ENCODE data around the gene NWD2.

The NWD2 gene

GRCh38 chr4:37441231-37442061 is 196.9 kb downstream of the NWD2 start:
- no peak for DNase-seq (ENCODE audit: low read depth)

DNA sequence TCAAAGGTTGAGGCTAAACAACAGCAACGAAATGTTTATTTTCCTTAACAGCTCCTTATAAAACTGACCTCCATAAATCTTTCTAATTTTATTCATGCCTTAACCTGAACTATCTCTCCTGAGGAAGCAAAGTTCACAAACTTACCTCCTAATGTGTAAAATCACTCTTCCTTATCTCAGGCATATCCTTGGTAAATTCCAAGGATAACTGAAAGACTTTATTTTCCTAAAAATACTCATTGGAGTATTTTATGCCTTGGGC is 197.4 kb downstream of the NWD2 start:
- no peak for DNase-seq (ENCODE audit: low read depth)

DNA sequence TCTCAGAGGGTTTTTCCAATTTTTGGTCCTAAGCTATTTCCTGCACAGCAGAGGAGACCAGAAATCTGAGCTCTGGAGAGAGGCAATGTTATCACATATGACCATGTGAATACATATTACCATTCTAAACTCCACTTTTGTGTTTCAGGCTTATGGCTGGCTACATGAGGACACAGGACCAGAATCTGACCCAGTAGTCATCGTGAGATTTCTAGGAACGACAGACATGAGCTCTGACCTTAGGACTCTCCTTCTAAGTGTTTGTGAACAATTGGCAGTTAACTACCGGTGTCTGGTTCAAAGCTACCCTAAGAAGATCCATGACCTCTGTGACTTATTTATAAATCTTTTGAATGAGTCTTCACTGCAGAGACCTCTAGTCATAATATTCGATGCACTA is 198.6 kb downstream of the NWD2 start:
- DNase-seq (ENCODE audit: low read depth), result no peak

- no peak for DNase-seq (ENCODE audit: low read depth)
Observed at GRCh38 chr4:37445023-37445422, 200.5 kb downstream of the NWD2 start.

DNA sequence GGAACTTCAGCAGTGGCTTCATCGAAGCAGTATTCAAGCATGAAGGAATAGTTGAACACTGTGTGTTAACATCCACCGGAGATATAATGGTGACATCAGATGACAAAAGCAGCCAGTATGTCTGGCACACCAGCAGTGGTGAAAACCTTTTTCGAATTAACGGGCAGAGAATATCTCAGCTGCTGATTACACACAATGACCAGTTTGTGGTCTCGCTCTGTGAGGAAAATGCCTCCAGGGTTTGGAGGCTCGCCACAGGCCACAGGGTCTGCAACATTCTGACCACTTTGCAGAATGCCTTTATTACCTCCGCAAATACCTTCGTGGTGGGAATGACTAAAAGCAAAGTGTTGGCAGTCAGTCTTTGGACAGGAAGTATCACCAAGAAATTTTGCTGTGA is 201.5 kb downstream of the NWD2 start:
- DNase-seq (ENCODE audit: low read depth), result no peak

DNA sequence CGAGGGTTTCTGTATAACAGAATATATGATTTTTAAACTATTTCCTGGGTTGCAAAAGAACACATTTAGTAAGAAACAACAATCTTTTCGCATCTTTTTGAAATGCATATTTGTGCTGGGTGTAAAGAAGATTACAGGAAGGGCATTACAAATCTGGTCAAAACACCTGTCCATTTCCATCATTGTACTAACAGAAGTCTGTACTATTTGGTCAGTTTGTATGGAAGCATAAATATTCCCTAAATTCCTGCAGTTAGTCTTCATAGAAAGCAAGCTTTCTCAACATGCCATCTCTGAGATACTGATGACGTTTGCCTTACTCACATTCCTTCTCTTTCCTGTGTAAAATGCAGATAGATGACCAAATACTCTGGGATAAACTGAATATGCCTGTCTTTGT is 203.3 kb downstream of the NWD2 start:
- DNase-seq (ENCODE audit: low read depth), result no peak

DNA sequence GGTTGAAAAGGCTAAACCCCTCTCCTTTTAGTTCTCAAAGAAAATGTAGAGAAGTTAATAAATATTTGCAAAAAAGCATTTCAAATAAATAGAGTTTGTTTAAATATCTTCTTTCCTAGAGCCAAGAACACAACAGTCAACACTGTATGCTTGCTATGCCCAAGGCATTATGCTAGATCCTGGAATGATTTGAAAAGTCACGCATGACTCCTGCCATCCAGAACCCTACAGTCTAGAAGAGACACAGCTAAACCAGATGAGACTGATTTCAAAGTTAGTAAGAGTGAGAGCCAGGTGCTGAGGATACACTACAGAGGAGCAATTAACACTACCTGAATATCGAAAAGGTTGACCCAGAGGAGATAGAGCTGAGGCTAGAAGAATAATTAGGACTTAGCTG is 205.8 kb downstream of the NWD2 start:
- no peak for DNase-seq (ENCODE audit: low read depth)

DNA sequence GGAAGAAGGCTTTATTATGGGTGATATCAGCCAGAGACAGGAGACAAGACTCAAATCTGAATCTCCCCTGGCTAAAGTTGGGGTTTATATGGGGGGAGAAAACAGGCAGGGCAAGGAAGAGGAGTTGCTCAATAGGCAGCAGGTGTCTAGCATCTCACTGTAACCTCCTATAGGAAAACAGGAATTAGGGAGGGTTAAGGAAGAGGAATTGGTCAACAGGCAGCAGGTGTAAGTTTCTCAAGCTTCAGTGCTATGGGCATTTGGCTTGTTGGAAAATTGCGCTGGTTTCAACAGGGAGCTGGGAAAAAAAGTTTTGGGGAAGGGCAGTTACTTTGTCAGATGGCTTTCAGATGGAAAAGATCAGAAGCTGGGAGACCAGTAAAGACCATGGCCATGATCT is 206.4 kb downstream of the NWD2 start:
- no peak for DNase-seq (ENCODE audit: low read depth)

GRCh38 chr4:37451656-37452055 is 207.1 kb downstream of the NWD2 start:
- DNase-seq (ENCODE audit: low read depth), result no peak

DNA sequence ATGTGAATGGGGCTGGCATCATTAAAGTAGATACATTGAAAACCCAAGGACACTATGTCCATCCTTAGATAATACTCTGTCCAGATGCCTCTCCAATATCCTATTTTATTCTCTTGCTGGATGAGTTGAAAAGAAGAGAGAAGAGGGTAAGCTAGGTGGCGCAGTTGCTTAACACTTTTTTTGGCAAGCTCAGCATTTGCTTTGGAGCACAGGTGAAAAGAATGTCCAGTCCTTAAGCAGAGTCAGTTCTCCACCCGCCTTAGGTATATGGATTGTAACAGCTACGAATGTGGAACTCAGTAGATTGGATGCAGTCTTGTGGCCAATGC is 208.4 kb downstream of the NWD2 start:
- DNase-seq (ENCODE audit: low read depth), result peak; percentile 6

DNA sequence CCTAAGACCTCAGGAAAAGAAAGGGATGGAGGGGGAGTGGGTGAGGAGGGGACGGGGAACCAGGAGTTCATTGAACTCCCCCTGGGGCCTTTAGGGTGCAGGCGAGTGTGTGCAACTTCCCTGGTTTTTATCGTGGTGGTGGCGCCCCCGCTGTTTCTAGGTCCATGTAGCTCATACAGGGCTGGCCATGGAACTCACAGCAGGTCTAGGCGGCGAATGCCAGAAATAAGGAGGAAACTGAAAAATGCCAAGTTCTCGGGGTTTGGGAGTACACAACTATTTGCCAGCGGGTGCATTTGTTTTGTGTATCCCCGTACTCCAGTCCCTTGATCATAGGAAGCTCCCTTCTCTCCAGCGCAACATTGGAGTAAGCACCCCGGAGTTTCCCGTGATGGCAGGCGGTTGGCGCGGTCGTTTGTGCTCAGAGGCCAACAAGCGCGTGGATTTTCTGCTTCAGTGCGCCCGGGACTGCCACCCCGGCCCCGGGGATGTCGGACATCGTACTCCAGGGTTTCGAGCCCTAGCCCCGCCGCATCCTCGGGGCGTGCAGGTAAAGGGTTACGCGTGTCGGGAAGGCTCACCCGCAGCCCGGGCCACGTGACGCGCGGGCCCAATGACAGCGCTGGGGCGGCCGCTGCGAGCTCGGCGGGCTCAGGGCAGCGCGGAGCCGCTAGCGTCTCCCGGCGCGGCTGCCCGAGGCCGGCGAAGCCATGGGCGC is 208.9 kb downstream of the NWD2 start:
- DNase-seq (ENCODE audit: low read depth), result peak; percentile 22

DNA sequence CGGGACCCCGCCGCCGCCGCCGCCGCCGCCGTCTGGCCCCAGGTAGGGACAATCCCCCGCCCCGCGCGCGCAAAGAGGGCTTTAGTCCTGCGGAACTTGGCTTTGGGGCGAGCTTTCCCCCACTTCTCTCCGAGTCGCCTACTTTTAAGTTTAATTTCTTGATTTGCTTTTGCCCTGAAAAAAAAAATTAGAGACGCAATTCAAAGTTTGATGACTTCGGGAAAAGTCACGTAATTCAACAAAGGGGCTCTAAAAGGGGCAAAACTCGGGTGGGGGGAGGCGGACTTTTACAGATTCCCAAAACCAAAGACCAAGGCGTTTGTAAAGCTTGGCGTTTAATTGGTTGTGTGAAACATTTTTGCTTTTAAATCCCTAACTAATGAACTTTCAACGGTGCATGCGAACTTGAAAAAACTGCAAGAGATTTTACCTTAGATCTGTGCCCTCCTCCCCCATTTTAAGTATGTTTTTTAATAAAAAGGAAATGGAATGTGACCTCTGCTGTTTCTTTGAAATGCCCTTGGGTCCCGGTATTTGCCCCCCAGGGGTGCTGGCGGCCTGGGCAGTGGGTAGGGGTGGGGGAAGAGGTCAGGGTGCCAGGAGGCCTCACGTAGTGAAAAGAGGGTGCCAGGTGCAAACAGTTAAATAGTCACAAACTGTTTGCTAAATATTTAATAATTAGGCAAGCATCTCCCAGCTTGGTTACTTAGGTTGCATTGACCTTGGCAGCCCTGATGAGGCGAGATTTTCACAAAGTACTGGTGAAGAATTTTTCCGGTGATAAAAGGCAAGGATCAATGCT is 209.7 kb downstream of the NWD2 start:
- no peak for DNase-seq (ENCODE audit: low read depth)

DNA sequence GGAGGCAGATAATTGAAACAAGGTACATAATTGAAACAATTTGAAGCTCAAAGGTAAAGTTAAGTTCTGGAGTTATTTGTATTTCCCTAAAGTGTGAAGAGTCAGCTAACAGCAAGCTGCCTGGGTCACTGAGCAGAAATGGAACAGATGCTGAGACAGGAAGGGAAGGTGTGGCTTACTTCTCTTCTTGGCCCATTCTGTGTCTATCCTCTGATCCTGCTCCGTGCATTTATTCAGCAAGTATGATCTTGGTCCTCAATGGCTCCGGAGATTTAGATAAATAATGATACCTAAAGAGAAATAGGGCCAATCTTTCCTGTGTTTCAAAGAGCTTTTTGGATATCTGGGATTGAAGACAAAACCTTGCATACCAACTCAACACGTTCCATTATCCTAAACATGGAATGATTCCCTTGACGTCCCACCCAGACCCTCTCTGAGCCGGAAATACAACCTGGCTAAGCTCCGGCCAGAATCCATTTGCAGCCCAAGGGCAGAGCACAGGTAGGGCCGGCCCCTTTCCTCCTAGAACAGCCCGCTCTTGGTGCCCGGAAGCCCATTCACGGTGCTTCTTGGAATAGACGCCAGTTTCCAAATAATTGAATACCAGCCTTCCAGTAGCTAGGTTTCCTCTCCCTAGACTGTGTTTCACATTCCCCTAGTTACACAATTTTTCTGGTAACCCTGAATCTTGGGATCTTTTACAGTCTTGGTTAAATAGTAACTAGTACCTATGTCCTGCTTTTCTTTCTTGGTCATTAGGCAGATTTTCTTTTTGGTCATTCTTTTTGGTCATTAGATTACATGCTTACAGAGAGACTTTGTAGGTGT is 211.0 kb downstream of the NWD2 start:
- DNase-seq (ENCODE audit: low read depth), result no peak

- DNase-seq (ENCODE audit: low read depth), result no peak
Observed at GRCh38 chr4:37461801-37462200, 217.3 kb downstream of the NWD2 start.

DNA sequence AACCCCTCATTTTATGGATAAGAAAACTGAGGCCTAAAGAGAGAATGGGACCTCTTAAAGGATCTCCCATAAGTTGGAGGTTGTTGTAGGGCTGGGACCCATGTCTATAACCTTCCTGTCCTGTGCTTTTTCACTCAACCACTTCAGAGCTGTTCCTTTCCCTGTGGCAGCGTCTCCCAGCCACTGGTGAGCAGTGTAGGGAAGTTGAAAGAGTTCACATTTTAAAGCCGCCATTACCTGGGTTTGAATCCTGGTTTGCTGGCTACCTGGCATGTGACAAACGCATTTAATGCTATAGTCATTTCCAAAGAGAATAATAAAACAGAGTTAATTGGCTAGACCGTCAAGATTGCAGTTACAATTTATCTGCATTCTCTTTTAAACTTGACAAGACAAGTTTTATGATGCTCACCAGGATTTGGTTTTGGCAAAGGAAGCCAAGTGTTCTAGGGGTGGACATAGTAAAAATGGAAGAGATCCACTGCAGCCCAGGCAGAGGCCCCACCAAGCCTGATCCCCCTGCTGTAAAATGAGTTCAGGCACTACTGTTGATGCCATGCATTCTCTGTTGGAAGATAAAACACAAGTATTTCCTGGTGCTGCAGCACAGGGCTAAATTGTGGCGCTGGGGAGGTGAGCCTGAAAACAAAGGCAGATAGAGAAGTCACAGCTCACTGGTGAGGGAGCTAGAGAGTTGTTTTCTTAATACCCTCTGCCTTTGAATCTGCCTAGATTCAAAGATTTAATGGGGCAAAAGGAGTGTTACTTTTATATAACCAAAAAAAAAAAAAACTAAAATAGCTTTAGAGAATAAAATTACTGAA is 218.7 kb downstream of the NWD2 start:
- no peak for DNase-seq (ENCODE audit: low read depth)

DNA sequence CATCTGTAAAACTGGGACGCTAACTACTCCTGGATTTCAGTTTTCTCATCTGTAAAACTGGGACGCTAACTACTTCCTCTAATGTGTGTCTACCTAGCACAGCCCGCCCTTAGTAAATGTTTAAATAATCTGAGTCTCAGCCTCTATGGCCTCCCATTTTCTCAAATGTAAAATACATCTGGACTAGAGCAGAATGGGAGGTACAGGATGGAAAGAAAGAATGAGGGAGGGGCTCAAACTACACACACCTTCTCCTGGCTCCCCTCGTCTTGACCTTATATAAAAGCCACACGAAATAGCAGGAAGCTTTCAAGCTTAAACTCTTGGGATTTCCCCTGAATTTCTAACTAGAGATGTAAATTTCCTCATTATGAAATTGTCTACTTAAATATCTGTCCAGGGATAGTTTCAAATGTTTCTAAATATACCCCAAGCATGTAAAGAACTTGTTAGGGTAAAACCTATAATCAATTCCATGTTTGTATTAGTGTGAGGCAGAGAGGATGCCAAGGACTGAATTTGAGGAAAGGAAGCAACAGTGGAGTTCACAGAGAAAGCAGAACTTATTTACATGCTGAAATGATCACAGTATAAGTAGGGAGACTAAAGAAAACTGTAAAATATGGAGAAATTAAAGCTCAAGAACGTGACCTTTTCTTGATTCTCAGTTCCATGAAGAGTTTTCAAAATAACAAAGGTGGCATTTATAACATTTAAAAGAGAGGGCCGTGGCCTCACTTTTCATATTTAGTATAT is 220.0 kb downstream of the NWD2 start:
- DNase-seq (ENCODE audit: low read depth), result no peak

DNA sequence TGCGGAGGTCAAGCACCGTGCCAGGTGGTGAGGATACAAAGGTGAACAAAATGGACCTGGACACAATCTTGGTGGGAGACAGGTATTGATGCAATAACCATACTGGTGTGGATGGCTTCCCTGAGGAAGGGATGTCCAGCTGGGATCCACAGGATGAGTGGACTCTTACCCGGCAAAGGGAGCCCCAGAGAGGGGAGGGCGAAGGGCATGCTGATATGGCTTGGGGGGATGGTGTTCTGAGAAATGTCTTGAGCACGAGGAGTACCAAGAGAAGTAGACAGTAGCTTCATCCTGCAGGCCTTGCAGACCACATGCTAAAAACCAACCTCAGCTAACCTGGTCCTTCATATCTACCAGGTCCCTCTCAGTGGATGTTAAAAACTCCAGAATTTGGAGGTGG is 220.8 kb downstream of the NWD2 start:
- DNase-seq (ENCODE audit: low read depth), result no peak

- DNase-seq (ENCODE audit: low read depth), result no peak
Observed at GRCh38 chr4:37465845-37466244, 221.3 kb downstream of the NWD2 start.

- no peak for DNase-seq (ENCODE audit: low read depth)
Observed at GRCh38 chr4:37467223-37467622, 222.7 kb downstream of the NWD2 start.

GRCh38 chr4:37467824-37468223 is 223.3 kb downstream of the NWD2 start:
- DNase-seq (ENCODE audit: low read depth), result no peak

DNA sequence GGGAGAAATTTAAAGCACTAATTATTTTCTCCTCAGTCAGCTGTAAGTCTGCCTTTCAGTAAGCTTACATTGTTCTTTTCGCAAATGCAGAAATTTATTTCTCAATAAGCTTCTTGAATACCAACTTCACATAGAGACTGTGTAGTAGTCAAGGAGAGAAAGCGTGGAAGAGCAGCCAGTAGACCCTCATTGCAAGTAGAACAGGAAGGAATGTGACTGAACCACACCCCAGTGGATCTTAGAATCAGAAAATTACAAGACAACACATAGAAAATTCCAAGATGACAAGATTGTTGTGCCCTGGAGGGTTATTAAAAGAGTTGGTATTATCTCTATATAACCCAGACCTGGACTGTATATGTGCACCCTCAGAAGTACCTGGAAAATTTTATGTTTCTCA is 224.7 kb downstream of the NWD2 start:
- DNase-seq (ENCODE audit: low read depth), result no peak

Data from T follicular helper cell (primary cell).